Suprapubic skin (tissue), 4 donors: Measurements from ENCODE around the gene KIAA0513.

Experiments
- CTCF ChIP-seq, 2 donors: fragments of 200-600 bp in 1 of 2; fragments of 450-650 bp in 1 of 2; sonication (generic) in 1 of 2; IDR thresholded peaks; one replicate each; pipeline ENCODE4 v1.5.1; 2016 to 2019; ENCODE audit warnings: antibody characterized with exemption in 2 of 2, mild to moderate bottlenecking in 1 of 2, moderate library complexity in 1 of 2
- EP300 ChIP-seq: sonication (generic); formaldehyde crosslinking; IDR thresholded peaks from one replicate; pipeline ENCODE4 v1.6.1; 2017; ENCODE audit warnings: antibody characterized with exemption
- POLR2A ChIP-seq, 2 donors: fragments of 450-650 bp; IDR thresholded peaks; one replicate each; pipeline ENCODE4 v1.6.1; 2017; ENCODE audit warnings: antibody characterized with exemption in 2 of 2, mild to moderate bottlenecking in 2 of 2, moderate library complexity in 2 of 2
- POLR2AphosphoS5 ChIP-seq, 3 donors: sonication (generic); formaldehyde crosslinking; IDR thresholded peaks; one replicate each; pipeline ENCODE4 v1.6.1; 2017; ENCODE audit warnings: antibody characterized with exemption in 3 of 3

- no peak for TF ChIP-seq POLR2AphosphoS5 (IDR thresholded peaks at IDR 0.05)
- no peak for TF ChIP-seq CTCF (IDR thresholded peaks at IDR 0.05)
- no peak for TF ChIP-seq POLR2A (IDR thresholded peaks at IDR 0.05)
- no peak for TF ChIP-seq EP300
Measured at GRCh38 chr16:85136213-85136701, 108.7 kb downstream of the KIAA0513 start.
